ENCODE data around the gene NELFA. TPM values are rescaled to one million over a fixed set of nuclear protein-coding genes. Genes with fewer than 3 reads are reported as not detected.
"Not testable (repeated sequence)": the region's sequence is repeated elsewhere in the genome, so short reads cannot be mapped to it uniquely, and the experiment has no call there.

The NELFA gene
- polyA plus RNA-seq, 4 donors = 25.7 to 50.3 (median 43.9) TPM

DNA sequence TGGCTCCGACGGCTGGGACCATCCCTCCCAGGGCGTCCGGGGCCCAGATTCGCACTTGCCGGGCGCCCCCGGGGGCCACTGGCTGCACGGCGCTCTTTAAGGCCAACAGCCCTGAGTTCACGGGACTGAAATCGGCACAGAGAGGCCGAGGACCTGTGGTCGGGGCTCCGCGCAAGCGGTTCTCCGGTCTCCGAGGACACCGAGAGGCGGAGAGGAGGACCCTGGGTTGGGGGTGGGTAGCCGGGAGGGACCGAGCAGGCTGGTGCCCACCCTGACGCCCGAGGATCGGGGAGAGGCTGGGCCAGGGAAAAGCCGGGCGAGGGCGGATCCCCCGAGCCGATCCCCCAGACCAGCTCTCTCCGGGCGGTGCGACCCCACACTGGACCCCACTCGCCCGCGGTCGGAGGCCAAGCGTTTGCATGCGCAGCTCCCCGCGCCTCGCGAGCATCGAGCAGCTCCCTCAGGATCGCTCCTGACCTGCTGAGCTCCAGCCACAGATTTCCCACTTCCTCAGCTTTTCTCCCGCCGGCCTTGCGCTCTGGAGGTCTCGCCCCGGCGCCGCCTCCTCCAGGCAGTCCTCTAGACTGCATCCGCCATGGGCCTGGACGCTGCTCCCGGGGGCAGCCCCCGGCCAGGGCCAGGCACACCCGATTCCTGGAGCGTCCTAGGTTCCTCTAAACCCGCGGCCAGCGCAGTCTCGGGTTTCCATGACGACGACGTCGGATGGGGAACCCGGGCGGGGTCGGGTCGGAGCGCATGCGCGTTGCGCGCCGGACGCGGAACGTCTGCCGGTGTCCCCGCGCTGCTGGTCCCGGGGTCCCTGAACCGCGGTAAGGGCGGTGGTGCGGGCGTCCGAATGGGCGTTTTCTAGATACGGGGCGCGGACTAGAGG, 32.7 kb upstream of the NELFA start:
- DNase-seq (ENCODE audit: low read depth in 4 of 4, low spot score in 2 of 4) = peak; percentile 29 to 56 (median 41)

DNA sequence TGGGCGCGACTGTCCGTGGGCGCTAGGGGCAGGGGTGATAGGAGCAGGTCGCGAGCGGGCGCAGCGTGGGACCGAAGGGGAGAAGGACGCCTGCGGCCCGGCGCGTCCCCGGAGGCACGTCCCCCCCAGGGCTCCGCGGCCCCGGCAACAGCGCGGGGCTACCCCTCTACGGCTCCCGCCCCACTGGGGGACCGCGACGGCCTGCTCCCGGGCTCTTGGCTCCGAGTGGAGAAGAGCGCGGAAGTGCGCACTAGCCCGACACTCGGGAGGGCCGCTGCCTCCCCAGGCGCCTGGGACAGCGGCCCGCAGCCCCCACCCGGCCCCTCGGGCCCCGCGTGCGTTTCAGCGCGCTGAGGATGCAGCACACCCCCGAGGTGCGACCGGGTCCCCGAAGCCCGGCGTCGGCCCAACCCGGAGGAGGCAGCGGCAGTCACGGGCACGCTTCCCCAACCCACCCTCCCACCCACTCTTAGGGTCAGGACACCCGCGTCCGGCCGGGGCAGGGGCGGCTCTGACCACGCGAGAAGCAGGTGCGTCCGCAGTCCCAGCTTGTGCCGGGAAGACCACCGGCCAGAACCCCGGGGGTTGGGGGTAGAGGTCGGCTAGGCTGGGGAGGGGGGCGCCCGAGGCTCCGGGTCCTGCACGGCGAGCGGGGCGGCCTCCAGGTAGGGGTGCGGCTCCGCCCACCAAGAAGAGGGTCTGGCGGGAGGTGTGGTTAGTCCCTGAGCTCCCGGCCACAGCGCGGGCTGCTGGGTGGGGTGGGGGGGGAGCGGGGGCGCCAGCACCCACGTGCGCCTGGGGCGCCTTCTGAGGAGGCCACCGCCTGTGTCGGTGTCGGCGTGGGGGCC, 31.8 kb upstream of the NELFA start:
- DNase-seq (ENCODE audit: low read depth in 4 of 4, low spot score in 2 of 4) = no peak

DNA sequence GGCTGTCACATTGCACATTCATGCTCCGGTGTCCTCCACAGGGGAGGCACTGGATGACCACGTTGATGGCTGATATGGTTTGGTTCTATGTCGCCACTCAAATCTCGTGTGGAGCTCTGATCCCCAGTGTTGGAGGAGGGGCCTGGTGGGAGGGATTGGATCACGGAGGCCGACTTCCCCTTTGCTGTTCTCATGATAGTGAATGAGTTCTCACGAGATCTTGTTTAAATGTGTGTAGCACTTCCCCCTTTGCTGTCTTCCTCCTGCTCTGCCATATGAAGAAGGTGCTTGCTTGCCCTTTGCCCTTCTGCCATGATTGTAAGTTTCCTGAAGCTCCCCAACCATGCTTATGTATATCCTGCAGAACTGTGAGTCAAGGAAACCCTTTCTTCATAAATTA, 28.1 kb upstream of the NELFA start:
- DNase-seq (ENCODE audit: low read depth in 4 of 4, low spot score in 2 of 4) = no peak

DNA sequence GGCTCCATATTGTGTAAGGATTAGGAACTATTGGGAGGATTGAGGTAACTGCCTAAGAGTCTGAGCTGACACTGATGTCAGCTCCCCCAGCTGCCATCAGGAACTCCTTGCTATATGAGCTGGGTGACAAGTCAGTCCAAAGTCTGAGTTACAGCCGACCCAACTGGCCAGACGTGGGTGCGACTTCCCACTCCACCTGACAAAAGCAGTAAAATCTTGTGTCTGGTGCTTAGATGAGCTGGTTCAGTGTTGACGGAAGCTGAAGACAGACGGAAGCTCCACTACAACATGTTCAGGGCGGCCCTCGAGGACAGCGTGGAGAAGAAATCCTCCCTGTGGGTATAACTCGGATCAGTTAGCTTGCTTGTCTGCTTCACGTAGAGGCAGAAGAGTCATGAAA, 27.6 kb upstream of the NELFA start:
- DNase-seq (ENCODE audit: low read depth in 4 of 4, low spot score in 2 of 4) = no peak

DNA sequence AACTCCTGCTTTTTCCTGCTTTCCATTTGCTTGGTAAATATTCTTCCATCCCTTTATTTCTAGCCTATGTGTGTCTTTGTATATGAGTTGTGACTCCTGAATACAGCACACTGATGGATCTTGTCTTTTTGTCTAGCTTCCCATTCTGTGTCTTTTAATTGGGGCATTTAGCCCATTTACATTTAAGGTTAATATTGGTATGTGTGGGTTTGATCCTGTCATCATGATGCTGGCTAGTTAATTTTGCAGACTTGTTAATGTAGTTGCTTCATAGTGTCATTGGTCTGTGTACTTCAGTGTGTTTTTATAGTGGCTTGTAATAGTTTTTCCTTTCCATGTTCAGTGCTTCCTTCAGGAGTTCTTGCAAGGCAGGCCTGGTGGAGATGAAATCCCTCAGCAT, 22.4 kb upstream of the NELFA start:
- not testable (repeated sequence) for DNase-seq (ENCODE audit: low read depth in 4 of 4, low spot score in 2 of 4)

DNA sequence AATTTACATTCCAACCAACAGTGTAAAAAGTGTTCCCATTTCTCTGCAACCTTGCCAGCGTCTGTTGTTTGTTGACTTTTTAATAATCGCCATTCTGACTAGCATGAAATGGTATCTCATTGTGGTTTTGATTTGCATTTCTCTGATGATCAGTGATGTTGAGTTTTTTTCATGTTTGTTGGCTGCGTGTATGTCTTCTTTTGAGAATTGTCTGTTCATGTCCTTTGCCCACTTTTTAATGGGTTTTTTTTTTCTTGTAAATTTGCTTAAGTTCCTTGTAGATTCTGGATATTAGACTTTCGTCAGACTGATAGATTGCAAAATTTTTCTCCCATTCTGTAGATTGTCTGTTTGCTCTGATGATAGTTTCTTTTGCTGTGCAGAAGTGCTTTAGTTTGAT, 18.3 kb upstream of the NELFA start:
- DNase-seq (ENCODE audit: low read depth in 4 of 4, low spot score in 2 of 4) = not testable (repeated sequence)

DNA sequence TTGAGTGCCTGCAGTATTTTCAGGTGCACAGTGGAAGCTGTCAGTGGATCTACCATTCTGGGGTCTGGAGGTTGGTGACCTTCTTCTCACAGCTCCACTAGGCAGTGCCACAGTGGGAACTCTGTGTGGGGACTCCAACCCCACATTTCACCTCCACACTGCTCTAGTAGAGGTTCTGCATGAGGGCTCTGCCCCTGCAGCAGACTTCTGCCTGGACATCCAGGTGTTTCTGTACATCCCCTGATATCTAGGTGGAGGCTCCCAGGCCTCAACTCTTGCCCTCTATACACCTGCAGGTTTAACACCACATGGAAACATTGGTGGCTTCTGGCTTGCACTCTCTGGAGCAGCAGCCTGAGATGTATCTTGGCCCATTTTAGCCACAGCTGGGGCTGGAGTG, 17.0 kb upstream of the NELFA start:
- no peak for DNase-seq (ENCODE audit: low read depth in 4 of 4, low spot score in 2 of 4)

DNA sequence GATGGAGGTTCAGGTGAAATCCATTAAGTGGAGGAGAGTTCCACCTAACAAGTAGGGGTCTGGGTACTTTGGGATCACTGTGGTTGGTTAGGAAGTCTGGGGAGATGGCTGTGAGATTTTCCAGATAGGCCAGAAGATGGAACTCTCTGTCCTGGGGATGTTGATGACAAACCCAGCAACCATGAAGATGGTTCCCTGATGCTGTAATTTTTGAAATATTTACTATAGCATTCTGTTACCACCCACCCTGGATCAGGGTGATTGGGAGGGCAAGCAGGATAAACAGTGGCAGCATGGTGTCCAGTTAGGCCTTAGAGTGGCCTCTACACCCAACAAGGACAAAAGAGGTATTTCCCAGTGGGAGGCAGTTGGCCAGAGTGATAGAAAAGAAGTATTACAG, 15.9 kb upstream of the NELFA start:
- DNase-seq (ENCODE audit: low read depth in 4 of 4, low spot score in 2 of 4) = no peak

DNA sequence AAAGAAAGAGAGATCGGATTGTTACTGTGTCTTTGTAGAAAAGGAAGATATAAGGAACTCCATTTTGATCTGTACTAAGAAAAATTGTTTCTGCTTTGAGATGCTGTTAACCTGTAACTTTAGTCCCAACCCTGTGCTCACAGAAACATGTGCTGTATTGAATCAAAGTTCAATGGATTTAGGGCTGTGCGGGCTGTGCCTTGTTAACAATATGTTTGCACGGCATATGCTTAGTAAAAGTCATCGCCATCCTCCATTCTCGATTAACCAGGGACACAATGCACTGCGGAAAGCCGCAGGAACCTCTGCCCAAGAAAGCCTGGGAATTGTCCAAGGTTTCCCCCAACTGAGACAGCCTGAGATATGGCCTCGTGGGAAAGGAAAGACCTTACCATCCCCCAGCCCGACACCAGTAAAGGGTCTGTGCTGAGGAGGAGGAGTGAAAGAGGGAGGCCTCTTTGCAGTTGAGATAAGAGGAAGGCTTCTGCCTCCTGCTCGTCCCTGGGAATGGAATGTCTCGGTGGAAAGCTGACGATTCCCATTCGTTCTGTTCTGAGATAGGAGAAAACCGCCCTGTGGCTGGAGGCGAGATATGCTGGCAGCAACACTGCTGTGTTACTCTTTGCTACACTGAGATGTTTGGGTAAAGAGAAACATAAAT, 12.7 kb upstream of the NELFA start:
- not testable (repeated sequence) for DNase-seq (ENCODE audit: low read depth in 4 of 4, low spot score in 2 of 4)

DNA sequence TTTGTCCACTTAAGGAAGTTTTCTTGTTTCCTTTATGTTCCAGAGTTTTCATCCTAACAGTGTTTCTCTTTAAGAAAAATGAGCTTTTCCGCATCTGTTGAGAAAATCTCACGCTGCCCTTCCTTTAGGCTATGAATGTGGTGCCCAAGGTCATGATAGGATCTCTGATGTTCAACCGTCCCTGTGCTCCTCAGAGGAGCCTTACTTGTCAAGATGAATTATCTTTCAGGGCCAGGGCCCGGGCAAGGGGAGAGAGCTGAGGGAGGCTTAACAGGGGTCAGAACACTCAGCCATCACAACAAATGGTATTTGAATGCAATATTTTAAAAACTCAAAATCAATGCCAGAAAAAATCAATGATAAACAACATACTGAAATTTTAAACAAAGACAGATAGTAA, 6.2 kb upstream of the NELFA start:
- no peak for DNase-seq (ENCODE audit: low read depth in 4 of 4, low spot score in 2 of 4)

DNA sequence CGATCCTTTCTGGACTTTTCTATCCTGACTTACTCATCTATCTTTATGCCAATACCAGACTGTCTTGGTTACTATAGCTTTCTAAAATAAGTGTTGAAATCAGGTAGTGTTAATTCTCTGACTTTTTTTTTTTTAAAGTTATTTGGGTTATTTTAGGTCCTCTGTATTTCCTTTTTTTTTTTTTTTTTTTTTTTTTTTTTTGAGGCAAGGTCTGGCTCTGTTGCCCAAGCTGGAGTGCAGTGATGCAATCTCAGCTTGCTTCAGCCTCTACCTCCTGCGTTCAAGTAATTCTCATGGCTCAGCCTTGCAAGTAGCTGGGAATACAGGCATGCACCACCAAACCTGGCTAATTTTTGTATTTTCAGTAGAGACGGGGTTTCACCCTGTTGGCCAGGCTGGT, 2.8 kb upstream of the NELFA start:
- DNase-seq (ENCODE audit: low read depth in 4 of 4, low spot score in 2 of 4) = no peak

DNA sequence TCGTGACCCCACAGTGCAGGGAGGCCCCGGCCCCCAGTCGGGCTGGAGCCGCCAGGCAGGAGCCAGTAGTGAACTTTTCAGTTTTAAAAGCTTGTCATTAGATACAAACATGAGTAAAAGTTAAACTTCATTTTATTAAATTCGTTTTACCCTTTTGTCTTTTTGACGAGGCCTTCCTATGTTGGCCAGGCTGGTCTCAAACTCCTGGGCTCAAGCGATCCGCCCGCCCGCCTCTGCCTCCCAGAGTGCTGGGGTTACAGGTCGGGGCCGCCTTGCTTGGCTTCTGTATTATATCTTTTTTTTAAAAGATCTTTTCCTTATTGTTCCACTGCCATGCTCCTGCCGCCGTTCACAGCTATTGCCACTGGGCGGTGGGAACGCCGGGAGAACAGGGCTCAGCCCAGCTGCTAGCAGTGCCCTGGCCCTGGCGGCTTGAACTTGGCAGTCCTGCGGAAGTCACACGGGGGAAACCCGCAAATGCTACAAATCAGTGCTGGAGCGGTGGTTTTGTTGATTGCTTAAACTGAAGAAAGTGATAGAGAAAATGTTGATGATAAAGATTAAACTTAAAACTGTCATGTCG, 968 bp upstream of the NELFA start:
- DNase-seq (ENCODE audit: low read depth in 4 of 4, low spot score in 2 of 4) = peak in 1 of 4 donors; percentile 26

DNA sequence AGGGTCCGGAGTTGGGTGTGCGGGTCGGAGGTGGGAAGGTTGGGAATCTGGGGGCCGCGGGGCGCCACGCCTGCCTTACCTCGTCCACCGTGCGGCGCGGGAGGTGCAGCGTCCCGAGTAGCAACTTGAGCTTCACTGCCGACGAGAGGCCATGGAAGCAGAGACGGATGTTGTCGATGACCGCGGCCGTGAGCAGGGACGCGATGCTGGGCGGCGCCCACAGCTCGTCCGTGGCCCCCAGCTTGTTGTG, 178 bp downstream of the NELFA start:
- DNase-seq (ENCODE audit: low read depth in 4 of 4, low spot score in 2 of 4) = no peak

DNA sequence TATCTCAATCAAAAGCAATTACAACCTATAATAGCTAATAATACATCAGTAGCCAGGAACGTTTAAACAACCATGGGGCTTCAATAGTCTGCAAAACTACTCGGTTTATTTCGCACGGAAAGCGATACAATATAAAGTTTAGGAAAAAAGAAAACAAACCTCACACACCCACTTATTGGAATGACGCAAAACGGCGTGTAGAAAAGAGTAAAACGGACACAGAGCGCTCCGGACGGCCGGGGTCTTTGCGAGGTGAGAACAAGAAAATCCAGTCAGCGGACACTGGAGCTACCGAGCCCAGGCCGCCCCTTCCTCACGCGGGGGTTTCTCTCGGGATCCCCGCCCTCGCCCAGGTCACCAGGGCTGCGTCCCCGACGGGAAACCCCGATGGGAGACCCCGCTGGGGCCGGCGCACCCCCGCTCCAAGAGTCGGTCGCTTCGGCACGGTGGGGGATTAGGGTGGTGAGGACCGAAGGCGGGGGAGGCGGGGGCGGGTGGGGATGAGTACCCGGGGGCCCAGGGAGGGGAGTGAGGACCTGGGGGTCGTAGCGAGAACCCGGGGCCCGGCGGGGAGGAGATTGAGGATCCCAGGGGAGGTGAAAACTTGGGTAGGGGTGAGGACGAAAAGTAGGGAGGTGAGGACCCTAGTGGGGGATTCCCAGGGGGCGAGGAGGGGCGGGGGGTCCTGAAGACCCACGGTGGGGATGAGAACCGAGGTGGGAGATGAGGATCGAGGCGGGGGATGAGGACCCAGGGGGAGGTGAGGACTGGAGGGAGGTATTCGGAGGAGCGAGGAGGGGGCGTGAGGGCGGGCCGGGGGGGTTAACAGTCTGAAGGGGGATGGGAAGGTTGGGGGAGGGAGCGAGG, 737 bp downstream of the NELFA start:
- DNase-seq (ENCODE audit: low read depth in 4 of 4, low spot score in 2 of 4) = no peak

DNA sequence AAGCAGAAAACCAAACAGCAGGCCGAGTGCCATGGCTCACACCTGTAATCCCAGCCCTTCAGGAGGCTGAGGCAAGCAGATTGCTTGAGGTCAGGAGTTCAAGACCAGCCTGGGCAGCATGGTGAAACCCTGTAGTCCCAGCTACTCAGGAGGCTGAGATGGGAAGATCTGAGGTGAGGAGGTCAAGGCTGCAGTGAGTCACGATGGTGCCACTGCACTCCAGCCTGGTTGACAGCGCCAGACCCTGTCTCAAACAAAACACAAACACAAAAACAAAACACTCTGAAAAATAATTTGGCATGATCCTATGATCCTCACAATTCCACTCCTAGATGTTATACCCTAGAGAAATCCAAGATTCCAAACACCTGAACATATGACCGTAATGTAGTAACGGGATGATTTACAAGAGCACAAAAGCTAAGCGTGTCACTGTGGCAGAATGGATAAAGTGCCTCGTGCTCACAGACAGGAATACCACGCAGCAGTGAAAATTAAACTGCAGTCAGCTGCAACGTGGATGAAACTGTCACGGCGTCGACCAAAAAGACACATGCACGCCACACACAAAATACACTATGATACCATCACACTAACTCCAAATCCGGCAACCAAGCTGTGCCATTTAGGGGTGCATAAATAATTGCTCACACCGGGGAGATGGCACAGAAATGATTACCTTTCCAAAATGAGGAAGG, 1.7 kb downstream of the NELFA start:
- DNase-seq (ENCODE audit: low read depth in 4 of 4, low spot score in 2 of 4) = no peak

DNA sequence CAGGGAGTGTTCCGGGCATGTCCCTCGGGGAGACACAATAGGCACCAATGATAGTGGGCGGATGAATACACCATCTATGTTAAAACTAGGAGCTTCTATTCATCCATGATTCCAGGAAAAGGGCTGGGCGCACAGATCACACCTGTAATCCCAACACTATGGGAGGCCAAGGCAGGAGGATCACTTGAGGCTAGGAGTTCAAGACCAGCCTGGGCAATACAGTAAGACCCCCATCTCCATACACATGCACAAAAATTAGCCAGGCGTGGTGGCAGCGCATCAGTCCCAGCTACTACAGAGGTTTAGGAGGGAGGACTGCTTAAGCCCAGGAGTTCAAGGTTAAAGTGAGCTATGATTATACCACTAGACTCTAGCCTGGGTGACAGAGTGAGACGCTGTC, 2.4 kb downstream of the NELFA start:
- DNase-seq (ENCODE audit: low read depth in 4 of 4, low spot score in 2 of 4) = no peak

DNA sequence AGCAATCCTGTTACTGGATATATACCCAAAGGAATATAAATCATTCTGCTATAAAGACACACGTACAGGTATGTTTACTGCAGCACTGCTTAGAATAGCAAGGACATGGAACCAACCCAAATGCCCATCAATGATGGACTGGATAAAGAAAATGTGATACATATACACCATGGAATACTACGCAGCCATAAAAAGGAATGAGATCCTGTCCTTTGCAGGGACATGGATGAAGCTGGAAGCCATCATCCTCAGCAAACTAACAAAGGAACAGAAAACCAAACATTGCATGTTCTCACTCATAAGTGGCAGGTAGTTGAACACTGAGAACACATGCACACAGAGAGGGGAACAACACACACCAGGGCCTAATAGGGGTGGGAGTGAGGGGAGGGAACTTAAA, 5.4 kb downstream of the NELFA start:
- not testable (repeated sequence) for DNase-seq (ENCODE audit: low read depth in 4 of 4, low spot score in 2 of 4)

DNA sequence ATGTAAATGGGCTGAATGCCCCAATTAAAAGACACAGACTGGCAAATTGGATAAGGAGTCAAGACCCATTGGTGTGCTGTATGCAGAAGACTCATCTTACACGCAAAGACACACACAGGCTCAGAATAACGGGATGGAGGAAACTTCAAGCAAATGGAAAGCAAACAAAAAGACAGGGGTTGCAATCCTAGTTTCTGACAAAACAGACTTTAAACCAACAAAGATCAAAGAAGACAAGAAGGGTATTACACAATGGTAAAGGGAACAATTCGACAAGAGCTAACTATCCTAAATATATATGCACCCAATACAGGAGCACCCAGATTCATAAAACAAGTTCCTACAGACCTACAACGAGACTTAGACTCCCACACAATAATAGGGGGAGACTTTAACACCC, 9.5 kb downstream of the NELFA start:
- DNase-seq (ENCODE audit: low read depth in 4 of 4, low spot score in 2 of 4) = not testable (repeated sequence)

DNA sequence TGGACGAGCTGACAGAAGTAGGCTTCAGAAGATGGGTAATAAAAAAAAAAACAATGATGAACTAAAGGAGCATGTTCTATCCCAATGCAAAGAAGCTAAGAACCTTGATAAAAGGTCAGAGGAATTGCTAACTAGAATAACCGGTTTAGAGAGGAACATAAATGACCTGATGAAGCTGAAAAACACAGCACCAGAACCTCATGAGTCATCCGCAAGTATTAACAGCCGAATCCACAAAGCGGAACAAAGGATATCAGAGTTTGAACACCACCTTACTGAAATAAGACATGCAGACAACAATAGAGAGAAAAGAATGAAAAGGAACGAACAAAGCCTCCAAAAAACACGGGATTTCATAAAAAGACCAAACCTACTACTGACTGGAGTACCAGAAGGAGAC, 10.5 kb downstream of the NELFA start:
- no peak for DNase-seq (ENCODE audit: low read depth in 4 of 4, low spot score in 2 of 4)

DNA sequence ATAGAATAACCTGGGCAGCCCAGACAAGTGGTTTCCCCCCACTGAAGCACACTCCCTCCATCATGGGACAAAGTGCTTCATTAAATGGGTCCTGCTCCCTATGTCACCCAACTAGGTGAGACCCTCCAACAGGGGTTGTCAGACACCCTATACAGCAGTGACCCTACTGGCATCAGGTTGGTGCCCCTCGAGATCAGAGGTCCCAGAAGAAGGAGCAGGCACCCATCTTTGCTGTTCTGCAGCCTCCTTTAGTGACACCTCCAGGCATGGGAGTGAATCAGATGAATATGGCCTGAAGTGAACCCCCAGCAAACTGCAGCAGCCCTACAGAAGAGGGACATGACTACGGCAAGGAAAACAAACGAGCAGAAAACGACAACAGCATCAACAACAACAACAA, 11.1 kb downstream of the NELFA start:
- DNase-seq (ENCODE audit: low read depth in 4 of 4, low spot score in 2 of 4) = no peak

Data from left renal cortex interstitium (tissue), 4 donors.